Neutrophil (primary cell): ENCODE measurements around the gene CCR1.

Experiments used
- H3K27ac ChIP-seq: fragments of 200-600 bp; sonication (generic); 2 replicates; pipeline ENCODE4 v1.5.1; 2016; ENCODE audit warnings: mild to moderate bottlenecking, moderate library complexity
- H3K27me3 ChIP-seq: fragments of 200-600 bp; sonication (generic); 2 replicates; pipeline ENCODE4 v1.6.0; 2016; ENCODE audit warnings: mild to moderate bottlenecking
- H3K36me3 ChIP-seq: fragments of 200-600 bp; sonication (generic); 2 replicates; pipeline ENCODE4 v1.5.1; 2017
- H3K4me1 ChIP-seq, 2 experiments: fragments of 200-600 bp in 1 of 2; sonication (generic) in 1 of 2; 1 replicate in 1 of 2; 2 replicates in 1 of 2; pipeline versions ENCODE4 v1.5.1 to v1.6.1; 2013 to 2016; ENCODE audit warnings: low read depth in 1 of 2, low read length in 1 of 2, mild to moderate bottlenecking in 1 of 2, moderate library complexity in 1 of 2; ENCODE audit not compliant: control insufficient read depth in 1 of 2, insufficient read depth in 1 of 2
- H3K4me3 ChIP-seq, 2 experiments: fragments of 200-600 bp in 1 of 2; sonication (generic) in 1 of 2; 1 replicate in 1 of 2; 2 replicates in 1 of 2; pipeline ENCODE4 v1.5.1; 2013 to 2016; ENCODE audit warnings: low read depth in 1 of 2, low read length in 1 of 2, mild to moderate bottlenecking in 1 of 2, moderate library complexity in 1 of 2
- H3K9me3 ChIP-seq: fragments of 200-600 bp; sonication (generic); 2 replicates; pipeline ENCODE4 v1.5.1; 2016
- TF ChIP-seq, protein P1 (sequence below): fragments of 200-600 bp; sonication (generic); IDR thresholded peaks from 2 replicates; pipeline ENCODE4 v1.5.1; 2016; ENCODE audit warnings: antibody characterized with exemption

CCR1 gene

DNA sequence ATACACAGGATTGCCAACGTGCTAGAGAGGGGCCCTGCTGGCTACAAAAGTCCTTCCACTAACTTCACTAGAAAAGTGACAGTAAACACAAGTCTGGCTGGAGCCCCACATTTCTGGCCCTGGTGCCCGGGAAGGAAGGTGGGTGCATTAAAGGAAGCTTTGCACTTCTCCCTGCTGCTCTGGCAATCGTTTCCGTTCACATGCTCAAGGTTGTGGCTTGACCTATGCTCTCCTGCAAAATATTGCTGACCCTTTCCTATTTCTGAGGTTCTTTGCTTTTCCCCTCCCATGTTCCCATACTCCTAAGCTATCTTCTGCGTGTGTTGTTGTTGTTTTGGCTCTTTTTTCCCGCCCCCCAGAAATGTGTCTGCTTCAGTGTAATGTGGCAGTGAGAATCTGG lies 25.1 kb upstream of the CCR1 start:
- Histone ChIP-seq H3K4me1 (peaks cover 51 to 59% of the 10 kb centered on the region in 2 experiments), H3K4me3 (peak overlapping the region in 1 of 2 experiments; percentile 18), H3K36me3 (no peaks in the 10 kb centered on the region), H3K9me3 (no peaks in the 10 kb centered on the region), H3K27me3 (no peaks in the 10 kb centered on the region), H3K27ac (peak overlapping the region; percentile 87)
- TF ChIP-seq, protein P1, sequence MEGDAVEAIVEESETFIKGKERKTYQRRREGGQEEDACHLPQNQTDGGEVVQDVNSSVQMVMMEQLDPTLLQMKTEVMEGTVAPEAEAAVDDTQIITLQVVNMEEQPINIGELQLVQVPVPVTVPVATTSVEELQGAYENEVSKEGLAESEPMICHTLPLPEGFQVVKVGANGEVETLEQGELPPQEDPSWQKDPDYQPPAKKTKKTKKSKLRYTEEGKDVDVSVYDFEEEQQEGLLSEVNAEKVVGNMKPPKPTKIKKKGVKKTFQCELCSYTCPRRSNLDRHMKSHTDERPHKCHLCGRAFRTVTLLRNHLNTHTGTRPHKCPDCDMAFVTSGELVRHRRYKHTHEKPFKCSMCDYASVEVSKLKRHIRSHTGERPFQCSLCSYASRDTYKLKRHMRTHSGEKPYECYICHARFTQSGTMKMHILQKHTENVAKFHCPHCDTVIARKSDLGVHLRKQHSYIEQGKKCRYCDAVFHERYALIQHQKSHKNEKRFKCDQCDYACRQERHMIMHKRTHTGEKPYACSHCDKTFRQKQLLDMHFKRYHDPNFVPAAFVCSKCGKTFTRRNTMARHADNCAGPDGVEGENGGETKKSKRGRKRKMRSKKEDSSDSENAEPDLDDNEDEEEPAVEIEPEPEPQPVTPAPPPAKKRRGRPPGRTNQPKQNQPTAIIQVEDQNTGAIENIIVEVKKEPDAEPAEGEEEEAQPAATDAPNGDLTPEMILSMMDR: no peak

DNA sequence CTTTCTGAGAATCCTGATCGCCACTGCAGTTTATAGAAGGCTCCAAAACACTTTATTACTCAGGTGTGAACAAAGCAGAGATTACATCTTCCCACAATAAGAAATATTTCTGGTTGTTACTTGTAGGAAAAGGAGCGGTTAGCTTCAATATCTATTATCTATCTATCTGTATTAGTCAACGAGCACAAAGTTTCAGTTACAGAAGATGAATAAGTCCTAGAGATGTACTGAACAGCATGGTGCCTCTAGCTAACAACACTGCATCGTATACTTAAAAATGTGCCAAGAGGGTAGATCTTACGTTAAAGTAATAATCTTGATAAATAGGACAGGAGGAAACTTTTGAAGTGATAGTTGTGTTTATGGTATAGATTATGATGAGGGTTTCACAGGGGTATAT lies 23.2 kb upstream of the CCR1 start:
- Histone ChIP-seq H3K4me1 (peaks cover 44 to 51% of the 10 kb centered on the region in 2 experiments), H3K4me3 (no peak overlapping the region), H3K27me3 (no peaks in the 10 kb centered on the region), H3K36me3 (no peaks in the 10 kb centered on the region), H3K9me3 (no peaks in the 10 kb centered on the region), H3K27ac (no peak overlapping the region)
- TF ChIP-seq, protein P1: no peak

DNA sequence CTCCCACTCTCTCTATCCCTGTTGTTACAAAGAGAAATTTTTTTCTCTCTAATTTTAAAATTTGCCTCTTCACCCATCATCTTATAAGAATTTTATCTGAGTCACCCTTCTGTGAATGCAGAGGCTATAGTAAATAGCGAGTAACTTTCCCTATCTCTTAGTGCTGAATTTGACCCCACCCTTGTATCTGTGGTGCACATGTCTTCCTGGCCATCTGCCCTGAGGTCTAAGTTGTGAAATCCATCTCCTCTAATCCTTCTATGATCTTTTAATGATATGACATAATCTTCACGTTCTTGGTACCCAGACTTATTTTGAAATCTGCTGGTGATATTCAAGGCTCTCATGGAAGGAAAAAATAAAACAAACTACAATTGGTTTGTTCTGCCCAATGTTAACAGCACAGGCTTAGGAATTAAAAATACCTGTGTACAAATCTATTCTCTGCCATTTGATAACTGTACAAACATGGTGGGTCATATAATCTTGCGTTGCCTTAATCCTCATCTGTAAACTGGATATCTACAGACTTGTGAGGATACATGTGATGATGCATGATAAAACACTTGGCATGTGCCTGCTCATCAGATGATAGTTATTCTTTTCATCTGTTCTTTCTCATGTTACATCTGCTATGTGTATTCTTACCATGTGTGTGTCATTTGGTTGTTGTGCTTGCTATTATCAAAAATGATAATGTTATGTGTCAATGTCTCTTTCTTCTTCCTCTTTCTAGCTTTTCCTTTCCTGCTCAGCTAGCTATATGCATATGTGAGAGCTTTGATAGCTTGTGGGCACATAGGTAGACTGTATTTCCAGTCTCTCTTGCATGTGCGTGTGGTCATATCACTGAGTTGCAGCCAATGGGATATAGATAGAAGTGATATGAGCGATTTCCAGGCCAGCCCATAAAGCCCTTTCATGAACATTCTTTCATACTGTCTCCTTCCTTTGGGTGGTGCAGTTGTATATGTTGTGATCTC lies 20.4 kb upstream of the CCR1 start:
- H3K27me3 ChIP-seq: no peaks in the 10 kb centered on the region
- no peak overlapping the region for H3K27ac ChIP-seq
- TF ChIP-seq, protein P1: no peak
- H3K36me3 ChIP-seq: no peaks in the 10 kb centered on the region
- peaks cover 24 to 29% of the 10 kb centered on the region in 2 experiments for H3K4me1 ChIP-seq
- H3K4me3 ChIP-seq: no peak overlapping the region
- H3K9me3 ChIP-seq: no peaks in the 10 kb centered on the region

GRCh38 chr3:46222435-46223161 lies 14.5 kb upstream of the CCR1 start:
- Histone ChIP-seq H3K36me3 (no peaks in the 10 kb centered on the region), H3K27ac (peak overlapping the region; percentile 89), H3K27me3 (no peaks in the 10 kb centered on the region), H3K4me3 (peak overlapping the region in 1 of 2 experiments; percentile 32), H3K4me1 (peaks cover 30 to 31% of the 10 kb centered on the region in 2 experiments), H3K9me3 (no peaks in the 10 kb centered on the region)
- TF ChIP-seq, protein P1: no peak

DNA sequence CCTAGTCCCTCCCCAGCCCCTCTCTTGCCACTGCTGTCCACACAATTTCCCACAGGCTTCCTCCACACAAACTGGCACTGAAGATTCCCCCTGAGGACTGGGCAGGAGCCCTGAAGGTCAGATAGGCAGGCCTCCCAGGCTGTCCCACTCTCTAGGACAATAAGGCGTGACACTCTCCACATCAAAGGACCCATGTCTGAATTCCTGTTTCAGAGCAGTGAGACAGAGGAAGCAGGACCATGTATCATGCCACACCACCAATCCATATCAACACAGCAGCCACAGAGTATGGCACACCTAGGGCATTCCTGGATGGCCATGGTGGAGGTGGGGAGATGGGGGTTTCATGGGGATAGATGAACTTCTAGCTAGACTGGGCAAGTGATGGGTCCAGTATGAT lies 13.8 kb upstream of the CCR1 start:
- TF ChIP-seq, protein P1: no peak
- no peaks in the 10 kb centered on the region for H3K27me3 ChIP-seq

More for the DNA sequence above, 13.8 kb upstream of the CCR1 start:
- Histone ChIP-seq H3K36me3 (no peaks in the 10 kb centered on the region), H3K9me3 (no peaks in the 10 kb centered on the region), H3K27ac (peak overlapping the region; percentile 89), H3K4me3 (no peak overlapping the region), H3K4me1 (peaks cover 30 to 31% of the 10 kb centered on the region in 2 experiments)
